HG02798 (cell line): ENCODE measurements around the gene SSH2.

Experiments
- ATAC-seq: cut with Tn5 transposase; IDR thresholded peaks from one replicate; pipeline ENCODE4 v1.9.1; 2021; ENCODE audit warnings: mild to moderate bottlenecking; ENCODE audit not compliant: unreplicated experiment, poor library complexity

SSH2 gene

DNA sequence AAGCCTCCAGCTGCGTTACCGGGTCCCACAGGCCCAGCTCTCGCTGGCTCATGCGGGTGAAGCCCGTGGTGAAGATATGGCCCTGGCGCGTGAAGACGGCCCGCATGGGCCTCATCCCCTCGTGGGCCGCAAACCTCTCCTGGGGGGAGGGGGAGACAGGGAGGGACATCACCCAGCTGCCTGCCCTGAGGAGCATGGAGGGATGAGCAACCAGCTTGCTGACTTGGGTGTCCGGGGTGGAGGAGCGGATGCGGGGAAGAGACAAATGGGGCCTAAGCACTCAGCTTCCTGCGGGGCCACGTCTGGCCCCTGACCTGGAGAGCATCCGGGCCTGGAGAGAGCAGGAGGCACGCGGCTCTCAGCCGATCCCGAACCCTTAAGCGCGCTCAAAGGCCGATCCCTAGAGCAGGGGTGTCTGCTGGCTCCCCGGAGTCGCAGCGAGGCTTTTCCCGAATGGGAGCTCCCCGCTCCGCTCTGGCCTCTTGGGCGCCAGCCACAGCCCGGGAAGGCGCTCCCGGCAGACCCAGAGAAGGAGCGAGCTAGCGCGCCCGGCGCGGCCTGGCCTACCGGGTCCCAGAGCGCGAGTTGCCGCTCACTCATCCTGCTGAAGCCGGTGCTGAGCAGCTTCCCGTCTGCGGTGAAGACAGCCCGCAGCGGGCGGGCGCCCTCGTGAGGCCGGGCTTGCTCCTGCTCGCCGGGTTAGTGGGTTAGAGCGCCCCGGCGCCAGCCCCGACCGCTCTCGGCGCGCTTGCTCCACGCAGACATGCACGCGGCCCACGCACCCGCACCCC lies 312.4 kb downstream of the SSH2 start:
- ATAC-seq: peak; percentile 32

DNA sequence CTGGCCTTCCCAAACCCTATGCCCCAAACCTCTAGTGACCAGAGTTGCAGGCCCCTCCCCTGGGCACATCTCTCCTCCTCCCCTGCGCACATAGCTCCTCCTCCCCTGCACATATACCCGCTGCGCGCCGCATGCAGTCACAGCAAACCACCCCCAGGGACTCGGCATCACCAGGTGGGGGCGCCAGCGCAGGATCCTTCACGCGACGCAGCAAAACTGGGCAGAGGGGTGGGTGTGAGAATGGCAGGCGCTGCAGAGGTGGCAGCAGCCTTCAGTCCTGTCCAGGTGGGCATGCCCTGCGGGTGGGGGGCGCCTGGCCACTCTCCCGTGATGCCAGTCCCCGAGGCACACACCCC lies 312.9 kb downstream of the SSH2 start:
- peak; percentile 54 for ATAC-seq

DNA sequence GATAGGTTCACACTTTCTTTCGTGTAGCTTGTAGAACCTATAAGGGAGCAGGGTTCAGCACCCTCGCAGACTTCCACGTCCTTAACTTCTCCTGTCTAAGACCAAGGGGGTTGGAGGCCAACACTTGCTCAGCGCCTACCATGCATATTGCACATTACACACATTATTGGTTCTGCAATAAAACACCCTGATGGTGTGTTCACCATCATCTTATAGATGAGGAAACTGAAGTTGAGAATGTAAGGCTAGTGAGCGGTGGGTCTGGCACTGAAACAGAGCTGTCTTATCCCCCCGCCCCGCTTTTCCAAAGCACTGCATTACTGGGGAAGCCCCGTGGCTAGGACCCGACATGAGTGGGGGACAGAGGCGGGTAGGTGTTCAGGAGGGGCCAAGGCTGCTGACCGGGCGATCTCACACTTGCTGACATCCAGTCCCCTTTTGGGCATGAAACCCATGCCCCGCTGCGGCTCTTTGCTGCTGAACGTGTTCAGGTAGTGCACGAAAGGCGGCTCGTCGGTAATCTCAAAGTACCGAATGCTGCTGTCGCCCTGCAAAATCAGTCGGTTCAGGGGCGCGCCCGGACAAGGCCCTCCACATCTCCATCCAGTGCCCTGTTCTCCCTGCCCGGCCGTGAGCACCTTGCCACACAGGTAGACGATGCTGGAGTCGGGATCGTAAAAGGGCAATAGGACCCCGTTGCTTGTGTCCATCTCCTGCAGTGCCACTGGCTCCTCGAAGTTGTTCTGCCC lies 313.6 kb downstream of the SSH2 start:
- ATAC-seq: no peak

DNA sequence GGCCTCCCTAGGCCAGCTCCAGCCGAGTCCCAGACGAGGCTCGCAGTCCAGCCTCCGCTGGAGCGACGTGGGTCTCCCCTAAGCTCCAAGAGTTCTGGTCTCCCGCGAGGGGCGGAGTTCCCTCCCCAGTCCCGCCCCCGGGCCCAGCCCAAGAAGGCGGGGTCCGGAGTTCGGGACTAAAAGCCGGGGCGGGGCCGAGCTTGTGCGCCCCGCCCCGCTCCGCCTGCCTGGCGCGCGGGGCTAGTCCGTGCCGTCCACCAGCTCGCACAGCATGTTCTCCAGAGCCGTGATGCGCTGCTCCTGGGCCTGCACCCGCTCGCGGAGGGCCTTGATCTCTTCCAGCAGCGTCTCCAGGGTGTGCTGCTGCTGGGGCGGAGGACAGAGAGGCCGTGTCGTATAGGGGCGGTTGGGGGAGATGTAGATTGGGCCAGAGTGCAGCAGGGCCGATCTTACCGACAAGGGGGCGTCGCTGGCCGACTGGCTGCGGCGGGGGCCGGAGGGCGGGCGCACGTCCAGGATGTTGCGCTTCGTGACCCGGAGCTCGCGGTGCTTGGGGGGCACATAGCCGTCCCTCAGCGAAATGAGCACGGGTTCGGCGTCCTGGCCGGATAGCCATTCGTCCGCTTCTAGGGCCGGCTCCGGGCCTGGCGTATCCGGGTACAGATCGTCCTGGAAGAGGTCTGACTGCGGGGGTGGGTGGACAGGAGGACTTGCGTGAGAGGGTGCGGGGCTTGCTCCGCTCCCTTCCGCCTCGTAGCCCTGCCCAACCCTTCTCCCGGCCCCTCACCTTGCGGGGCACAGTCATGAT lies 314.3 kb downstream of the SSH2 start:
- ATAC-seq: peak; percentile 65

DNA sequence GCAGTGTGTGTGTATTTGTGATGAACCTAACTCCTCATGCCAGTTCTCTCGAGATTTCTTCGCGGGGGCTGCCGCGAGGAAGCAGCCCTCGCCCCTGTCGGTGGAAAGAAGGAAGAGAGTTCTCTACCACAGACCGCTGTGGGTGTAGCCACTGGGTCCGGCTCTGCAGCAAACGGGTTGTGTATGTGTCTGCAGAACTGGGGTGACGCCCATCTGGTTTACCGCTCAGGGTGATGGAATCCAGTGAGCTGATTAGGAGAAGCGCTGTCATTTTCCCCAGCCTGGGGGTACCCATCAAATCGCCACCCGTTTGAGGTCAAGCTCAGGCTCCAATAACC lies 315.0 kb downstream of the SSH2 start:
- ATAC-seq: no peak

DNA sequence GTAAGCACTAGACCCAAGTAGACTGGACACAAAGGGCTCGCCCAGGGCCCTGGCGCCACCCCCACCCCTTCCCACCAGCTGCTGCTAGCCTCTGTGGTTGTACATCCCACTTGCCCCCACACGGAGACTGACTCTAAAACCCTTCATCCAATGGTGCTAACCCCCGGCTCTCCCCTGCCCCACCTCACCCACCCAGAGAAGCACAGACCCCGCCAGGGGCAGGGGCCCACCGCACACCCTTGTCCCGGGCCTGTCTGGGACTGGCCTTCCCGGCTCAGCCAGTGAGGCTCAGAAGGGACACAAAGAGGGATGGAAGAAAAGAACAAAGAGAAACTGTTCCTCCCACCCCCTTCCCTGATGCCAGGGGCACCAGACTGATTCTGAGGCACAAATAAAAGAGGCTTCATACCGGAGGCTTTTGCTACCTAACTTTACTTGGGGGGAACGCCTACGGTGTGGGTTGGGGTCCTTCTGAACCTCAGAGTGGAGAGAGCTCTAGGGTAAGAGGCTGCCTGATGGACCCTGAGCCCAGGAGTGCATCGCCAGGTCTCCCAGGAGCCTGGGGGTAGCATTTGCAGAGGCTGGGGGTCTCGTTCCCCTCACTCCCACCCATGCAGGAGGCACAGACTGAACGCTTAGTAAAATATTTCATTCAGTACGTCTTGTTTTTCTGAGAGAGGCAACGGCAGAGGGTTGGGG lies 315.5 kb downstream of the SSH2 start:
- ATAC-seq: no peak

DNA sequence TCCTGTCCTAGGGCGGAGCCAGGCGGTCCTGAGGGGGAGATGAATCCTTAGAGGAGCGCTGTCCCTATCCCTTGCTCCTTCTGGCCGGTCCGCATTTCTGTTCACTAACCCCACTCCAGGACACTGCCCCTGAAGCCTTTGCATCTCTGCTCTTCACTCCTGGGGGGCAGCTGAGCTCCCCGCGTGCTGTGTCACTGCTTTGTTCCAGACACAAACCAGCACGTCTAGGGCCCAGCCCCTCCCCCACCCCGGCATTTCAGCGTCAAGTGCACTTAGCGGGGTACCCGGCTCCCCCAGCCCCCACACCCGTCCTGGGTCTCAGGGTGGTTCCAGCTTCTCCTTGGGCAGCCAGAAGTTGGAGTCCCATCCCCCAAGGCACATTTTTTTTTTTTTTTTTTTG lies 316.2 kb downstream of the SSH2 start:
- no peak for ATAC-seq

DNA sequence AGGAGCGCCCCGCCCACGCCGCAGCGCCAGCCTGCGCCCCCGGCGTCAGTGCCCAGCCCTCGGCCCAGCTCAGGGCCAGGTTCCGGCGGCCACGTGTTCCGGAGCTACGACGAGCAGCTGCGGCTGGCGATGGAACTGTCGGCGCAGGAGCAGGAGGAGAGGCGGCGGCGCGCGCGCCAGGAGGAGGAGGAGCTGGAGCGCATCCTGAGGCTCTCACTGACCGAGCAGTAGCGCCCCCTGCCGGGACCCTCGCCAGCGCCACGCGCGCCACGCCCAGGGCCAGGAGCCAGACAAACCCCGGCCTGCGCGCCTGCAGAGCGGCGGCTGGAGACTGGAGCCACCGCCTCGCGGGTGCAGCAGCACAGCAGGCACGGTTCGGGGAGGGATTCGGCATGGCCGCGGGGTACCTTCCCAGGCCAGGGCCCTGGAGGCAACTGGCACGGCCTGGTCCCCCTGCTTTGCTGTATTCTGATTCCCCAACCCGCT lies 316.6 kb downstream of the SSH2 start:
- ATAC-seq: peak; percentile 30

DNA sequence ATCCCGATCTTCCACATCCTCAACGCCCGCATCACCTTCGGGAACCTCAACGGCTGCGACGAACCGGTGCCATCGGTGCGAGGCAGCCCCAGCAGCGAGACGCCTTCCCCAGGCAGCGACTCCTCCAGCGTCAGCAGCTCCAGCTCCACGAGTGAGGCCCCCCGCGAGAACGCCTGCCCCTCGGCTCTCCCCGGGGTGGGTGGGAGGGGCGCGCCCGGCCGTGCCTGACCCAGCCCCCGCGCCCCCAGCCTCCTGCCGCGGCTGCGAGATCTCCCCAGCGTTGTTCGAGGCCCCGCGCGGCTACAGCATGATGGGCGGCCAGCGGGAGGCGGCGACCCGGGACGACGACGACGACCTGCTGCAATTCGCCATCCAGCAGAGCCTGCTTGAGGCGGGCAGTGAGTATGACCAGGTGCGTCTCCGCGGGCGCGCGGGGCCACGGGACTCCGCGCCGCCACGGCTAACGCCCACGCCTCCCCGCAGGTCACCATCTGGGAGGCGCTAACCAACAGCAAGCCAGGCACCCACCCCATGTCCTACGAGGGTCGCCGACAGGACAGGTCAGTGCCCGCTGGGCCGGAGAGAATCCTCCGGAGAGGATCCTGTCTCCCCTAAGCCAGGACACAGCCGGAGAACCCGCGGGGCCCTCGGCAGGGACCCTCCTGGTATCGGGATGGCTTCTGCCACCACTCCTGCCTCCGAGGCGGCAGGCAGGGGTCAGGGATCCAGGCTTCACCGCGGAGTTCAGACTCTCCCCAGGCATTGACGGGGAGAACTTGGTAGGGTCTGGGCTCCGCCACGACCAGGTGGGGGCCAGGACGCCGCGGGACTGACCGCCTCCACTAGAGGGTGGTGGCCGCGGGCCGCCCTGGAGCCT lies 317.4 kb downstream of the SSH2 start:
- no peak for ATAC-seq

DNA sequence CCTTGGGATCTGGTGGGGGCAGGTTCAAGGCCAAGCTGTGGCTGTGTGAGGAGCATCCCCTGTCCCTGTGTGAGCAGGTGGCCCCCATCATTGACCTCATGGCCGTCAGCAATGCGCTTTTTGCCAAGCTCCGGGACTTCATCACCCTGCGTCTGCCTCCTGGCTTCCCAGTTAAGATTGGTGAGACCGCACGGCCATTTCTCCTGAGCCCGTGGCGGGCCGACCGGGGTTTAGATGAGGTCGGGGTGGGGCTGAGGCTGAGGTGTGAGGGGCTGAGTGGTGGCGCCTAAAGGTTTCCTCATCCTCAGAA lies 318.0 kb downstream of the SSH2 start:
- no peak for ATAC-seq

DNA sequence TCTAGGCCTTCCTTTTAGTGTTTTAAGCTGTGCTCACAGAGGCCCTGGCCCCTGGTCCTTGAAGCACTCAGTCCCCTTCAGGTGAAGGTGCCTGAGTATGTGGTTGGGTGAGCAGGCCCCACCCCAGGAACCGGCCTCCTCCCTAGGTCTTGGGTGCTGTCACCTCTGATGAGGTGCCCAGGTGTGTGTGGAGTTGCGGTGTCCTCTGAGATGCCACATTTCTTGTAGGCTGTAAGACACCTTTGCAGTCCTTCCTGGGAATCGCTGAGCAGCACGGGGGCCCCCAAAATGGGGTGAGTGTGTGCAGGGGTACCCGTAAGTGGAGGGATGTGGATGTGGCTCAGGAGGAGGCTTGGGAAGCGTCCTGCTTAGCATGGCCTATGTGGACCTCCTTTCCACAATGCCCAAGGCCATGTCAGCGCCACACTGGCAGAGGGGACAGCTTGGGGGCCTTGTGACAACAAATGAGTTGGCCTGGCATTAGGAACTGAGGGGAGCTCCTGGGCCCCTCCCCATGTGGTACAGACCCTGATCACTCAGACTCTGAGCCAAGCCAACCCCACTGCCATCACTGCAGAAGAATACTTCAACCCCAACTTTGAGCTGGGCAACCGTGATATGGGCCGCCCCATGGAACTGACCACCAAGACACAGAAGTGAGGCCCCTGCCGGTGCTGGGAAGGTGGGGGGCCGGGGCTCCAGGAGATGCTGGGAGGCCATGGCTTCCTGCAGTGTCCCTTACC lies 318.5 kb downstream of the SSH2 start:
- no peak for ATAC-seq

DNA sequence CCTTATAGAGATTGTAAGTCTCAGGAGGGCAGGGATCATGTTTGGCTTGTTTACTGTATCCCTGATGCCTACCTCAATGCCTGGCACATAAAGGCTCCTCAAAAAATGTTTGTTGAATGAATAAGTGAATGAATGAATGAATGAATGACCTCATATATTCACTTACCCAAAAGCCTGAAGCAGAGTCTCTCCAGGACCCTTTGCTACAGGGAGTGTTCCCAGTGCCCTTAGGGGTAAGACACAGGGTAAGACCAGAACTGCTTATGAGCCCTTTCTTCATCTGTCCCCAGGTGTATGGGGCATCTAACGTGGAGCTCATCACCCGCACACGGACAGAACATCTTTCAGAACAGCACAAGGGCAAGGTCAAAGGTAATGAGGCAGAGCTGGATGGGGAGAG lies 319.6 kb downstream of the SSH2 start:
- ATAC-seq: no peak

DNA sequence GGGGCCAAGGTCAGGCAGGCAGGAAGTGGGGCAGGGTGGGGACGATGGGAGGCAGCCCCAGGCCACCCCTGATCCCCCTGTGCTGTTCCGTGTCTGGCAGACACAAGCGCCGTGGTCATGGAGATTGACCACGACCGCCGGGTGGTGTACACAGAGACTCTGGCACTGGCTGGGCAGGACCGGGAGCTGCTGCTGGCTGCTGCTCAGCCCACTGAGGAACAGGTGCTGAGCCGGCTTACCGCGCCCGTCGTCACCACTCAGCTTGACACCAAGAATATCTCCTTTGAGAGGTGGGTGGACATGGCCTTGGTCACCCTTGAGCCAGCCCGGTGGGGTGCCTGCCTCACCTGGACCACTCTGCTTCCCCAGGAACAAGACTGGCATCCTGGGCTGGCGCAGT lies 321.0 kb downstream of the SSH2 start:
- no peak for ATAC-seq

DNA sequence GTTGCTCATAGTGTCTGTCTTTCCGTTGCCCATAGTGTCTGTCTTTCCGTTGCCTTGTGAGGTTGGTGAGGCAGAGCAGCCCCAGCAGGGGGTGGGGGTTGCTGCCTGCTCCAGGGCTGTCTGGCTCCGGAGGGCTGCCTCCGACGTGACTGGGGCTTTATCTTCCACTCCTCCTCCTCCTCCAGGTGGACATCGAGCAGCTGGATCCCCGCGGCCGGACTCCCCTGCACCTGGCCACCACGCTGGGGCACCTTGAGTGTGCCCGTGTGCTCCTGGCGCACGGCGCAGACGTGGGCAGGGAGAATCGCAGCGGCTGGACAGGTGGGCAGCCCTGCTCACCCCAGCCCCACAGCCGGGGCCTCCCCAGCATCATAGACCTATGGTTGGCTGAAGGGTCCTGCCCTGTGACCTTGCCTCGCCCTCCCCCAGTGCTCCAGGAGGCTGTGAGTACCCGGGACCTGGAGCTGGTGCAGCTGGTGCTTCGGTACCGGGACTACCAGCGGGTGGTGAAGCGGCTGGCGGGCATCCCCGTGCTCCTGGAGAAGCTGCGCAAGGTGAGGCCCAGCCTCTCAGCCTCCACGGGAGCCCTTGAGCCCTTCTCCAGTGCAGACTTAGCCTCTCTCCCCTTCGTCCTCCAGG lies 322.4 kb downstream of the SSH2 start:
- ATAC-seq: no peak

DNA sequence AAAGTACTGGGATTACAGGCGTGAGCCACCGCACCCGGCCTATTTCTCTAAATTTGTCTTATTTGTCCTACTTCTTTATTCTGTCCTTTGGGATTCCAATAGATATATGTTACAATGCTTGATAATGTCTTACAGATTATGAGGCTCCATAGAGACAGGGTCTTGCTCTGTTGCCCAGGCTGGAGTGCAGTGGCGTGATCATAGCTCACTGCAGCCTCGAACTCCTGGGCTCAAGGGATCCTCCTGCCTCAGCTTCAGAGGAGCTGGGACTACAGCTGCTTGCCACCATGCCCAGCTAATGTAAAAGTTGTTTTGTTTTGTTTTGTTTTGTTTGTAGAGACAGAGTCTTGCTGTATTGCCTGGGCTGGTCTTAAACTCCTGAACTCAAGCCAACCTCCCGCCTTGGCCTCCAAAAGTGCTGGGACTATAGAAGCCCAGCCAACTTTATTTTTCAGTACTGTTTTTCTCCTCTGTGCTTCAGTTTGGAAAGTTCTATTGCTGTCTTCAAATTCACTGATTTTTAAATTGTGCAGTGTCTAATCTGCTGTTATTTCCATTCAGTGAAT lies 326.8 kb downstream of the SSH2 start:
- ATAC-seq: no peak

DNA sequence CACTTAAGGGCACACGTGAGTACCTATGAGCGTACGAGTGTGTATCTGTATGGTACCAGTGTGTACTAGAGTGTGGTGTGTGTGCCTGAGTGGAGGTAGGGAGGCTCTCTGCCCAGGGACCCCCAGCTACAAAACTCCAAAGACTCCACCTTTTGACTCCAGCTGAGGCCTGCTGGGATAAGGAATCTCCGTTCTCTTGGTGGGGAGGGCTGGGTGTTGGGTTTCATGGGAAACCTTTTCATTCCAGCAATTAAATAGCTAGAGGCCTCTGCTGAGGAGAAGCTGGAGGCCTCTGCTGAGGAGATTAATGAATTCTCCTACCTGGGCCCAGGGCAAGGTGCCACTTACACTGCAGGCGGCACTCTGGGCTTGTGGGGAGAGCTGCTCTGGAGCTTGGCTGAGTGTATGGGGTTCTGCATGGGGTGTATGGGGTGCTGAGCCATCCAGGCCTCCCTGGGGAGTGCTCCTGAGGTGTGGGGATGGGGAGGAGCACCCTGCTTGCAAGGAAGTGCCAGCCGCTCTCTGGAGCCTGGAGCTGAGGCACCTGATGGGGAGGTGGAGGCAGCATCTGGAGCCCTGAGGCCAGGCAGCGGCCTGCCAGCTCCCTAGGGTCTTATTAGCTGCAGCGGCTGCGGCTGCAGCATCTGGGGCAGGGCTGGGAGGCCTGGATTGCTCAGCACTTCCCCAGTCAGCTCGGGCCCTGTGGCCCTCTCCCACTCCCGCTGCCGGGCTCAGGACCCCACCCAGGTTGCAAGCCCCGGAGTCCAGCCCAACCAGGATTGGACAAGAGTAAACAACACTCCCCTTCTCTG lies 332.5 kb downstream of the SSH2 start:
- no peak for ATAC-seq

DNA sequence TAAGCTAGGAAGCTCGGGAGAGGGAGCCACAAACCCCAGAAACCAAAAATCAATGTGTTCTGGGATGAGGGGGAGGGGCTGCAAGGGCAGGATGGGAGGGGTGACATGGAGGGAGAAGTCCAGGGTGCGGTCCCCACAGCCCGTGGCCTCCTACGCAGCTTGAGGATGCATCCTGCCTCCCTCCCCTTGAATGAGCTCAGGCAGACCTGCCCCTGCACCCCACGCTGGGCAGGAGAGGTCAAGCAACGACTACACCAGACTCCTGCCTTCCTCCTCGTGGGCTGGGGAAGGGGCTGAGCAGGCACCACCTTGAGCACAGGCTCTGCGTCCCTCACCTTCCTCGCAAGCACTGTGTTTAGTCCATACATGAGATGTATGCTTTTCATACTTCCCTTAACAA lies 333.2 kb downstream of the SSH2 start:
- no peak for ATAC-seq
